ENCODE results near the gene CTTN. TPM values are rescaled to one million over a fixed set of nuclear protein-coding genes. Genes with fewer than 3 reads are reported as not detected.

Gene CTTN
- total and polyA plus RNA-seq, 10 of the 15 experiments (the other 5 are each of a cell fraction or from before 2014, with no cell fraction given): 1.1 to 37.8 (median 11.8) TPM

DNA sequence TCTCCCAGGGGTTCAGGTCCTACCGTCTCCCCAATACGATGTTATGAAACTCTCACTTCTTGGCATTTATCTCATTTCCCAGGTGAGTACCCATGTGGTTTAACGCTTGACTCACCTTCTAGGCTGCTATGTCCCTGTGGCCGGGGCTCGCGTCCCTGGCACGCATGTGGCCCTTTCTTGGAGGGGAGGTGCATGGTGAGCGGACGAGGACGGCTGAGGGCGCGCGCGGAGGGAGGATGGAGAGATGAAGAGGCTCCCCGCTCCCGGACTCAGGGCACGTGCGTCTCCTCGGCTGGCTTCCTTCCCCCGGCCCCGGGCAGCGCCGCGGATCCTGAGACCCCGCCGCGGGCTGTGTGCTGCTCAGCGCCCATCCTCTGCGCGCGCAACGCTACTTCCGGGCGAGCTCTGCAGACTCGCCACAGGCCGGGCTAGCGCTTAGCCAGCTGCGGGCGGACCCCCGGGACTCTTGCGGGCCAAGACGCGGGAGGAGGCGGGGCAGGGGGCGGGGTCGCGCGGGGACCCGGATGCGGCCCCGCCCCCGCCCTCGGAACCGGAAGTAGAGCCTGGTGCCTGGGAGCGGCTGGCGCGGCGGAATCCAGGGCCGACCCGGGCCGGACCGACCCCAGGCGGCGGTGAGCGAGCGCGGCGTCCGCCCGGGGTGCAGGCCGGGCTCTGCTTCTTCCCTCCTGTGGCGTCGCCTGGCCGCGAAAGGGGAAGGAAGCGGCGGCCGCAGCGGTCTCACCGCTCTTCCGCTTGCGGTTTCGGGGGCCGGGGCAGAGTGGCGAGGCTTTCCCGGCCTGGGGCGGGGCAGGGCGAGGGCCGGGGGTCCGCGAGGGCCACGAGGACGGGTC, at the start of gene CTTN (continued):
- TF ChIP-seq, protein P1, sequence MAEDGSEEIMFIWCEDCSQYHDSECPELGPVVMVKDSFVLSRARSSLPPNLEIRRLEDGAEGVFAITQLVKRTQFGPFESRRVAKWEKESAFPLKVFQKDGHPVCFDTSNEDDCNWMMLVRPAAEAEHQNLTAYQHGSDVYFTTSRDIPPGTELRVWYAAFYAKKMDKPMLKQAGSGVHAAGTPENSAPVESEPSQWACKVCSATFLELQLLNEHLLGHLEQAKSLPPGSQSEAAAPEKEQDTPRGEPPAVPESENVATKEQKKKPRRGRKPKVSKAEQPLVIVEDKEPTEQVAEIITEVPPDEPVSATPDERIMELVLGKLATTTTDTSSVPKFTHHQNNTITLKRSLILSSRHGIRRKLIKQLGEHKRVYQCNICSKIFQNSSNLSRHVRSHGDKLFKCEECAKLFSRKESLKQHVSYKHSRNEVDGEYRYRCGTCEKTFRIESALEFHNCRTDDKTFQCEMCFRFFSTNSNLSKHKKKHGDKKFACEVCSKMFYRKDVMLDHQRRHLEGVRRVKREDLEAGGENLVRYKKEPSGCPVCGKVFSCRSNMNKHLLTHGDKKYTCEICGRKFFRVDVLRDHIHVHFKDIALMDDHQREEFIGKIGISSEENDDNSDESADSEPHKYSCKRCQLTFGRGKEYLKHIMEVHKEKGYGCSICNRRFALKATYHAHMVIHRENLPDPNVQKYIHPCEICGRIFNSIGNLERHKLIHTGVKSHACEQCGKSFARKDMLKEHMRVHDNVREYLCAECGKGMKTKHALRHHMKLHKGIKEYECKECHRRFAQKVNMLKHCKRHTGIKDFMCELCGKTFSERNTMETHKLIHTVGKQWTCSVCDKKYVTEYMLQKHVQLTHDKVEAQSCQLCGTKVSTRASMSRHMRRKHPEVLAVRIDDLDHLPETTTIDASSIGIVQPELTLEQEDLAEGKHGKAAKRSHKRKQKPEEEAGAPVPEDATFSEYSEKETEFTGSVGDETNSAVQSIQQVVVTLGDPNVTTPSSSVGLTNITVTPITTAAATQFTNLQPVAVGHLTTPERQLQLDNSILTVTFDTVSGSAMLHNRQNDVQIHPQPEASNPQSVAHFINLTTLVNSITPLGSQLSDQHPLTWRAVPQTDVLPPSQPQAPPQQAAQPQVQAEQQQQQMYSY (CRISPR knock-in tag; IDR thresholded peaks at IDR 0.05): no peak
- TF ChIP-seq FOXK2 (IDR thresholded peaks at IDR 0.05): no peak
- TF ChIP-seq MYC (IDR thresholded peaks at IDR 0.05; ENCODE audit: insufficient read depth, insufficient read length, insufficient replicate concordance, low read length, severe bottlenecking): no peak
- TF ChIP-seq RAD51 (IDR thresholded peaks at IDR 0.05): no peak
- TF ChIP-seq, protein P2, sequence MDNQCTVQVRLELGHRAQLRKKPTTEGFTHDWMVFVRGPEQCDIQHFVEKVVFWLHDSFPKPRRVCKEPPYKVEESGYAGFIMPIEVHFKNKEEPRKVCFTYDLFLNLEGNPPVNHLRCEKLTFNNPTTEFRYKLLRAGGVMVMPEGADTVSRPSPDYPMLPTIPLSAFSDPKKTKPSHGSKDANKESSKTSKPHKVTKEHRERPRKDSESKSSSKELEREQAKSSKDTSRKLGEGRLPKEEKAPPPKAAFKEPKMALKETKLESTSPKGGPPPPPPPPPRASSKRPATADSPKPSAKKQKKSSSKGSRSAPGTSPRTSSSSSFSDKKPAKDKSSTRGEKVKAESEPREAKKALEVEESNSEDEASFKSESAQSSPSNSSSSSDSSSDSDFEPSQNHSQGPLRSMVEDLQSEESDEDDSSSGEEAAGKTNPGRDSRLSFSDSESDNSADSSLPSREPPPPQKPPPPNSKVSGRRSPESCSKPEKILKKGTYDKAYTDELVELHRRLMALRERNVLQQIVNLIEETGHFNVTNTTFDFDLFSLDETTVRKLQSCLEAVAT (IDR thresholded peaks at IDR 0.05): no peak
- TF ChIP-seq SMAD1 (IDR thresholded peaks at IDR 0.05; ENCODE audit: low read depth, partially characterized antibody): no peak
- TF ChIP-seq EGR1 (IDR thresholded peaks at IDR 0.05; ENCODE audit: borderline replicate concordance in 1 of 2, low read depth in 2 of 2, low read length in 2 of 2): peak; percentile 9 to 73
- no peak for TF ChIP-seq POLR2AphosphoS5 (IDR thresholded peaks at IDR 0.05; ENCODE audit: low read length)
- TF ChIP-seq NFXL1 (IDR thresholded peaks at IDR 0.05; ENCODE audit: borderline replicate concordance): no peak
- peak; percentile 96 for TF ChIP-seq LARP7 (IDR thresholded peaks at IDR 0.05)
- no peak for TF ChIP-seq BMI1 (IDR thresholded peaks at IDR 0.05; ENCODE audit: borderline replicate concordance)
- TF ChIP-seq EZH2 (IDR thresholded peaks at IDR 0.05; ENCODE audit: borderline replicate concordance, control insufficient read depth, low read depth, low read length): no peak
- TF ChIP-seq SPI1 (IDR thresholded peaks at IDR 0.05; ENCODE audit: borderline replicate concordance, insufficient read depth, low read depth, low read length): peak; percentile 49; the same call in 1 of the 2 replicates
- peak; percentile 52 for TF ChIP-seq MEF2B (IDR thresholded peaks at IDR 0.05; ENCODE audit: partially characterized antibody, poor library complexity, severe bottlenecking)
- no peak for TF ChIP-seq CBX5 (IDR thresholded peaks at IDR 0.05; ENCODE audit: low read depth)
- TF ChIP-seq, protein P3, sequence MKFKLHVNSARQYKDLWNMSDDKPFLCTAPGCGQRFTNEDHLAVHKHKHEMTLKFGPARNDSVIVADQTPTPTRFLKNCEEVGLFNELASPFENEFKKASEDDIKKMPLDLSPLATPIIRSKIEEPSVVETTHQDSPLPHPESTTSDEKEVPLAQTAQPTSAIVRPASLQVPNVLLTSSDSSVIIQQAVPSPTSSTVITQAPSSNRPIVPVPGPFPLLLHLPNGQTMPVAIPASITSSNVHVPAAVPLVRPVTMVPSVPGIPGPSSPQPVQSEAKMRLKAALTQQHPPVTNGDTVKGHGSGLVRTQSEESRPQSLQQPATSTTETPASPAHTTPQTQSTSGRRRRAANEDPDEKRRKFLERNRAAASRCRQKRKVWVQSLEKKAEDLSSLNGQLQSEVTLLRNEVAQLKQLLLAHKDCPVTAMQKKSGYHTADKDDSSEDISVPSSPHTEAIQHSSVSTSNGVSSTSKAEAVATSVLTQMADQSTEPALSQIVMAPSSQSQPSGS (IDR thresholded peaks at IDR 0.05; ENCODE audit: low read length): no peak
- no peak for TF ChIP-seq SREBF1 (IDR thresholded peaks at IDR 0.05; ENCODE audit: low read length)
- peak; percentile 78 for TF ChIP-seq NR2F1 (conservative IDR thresholded peaks at IDR 0.05)
- no peak for TF ChIP-seq PAX8 (IDR thresholded peaks at IDR 0.05)
- TF ChIP-seq, protein P4, sequence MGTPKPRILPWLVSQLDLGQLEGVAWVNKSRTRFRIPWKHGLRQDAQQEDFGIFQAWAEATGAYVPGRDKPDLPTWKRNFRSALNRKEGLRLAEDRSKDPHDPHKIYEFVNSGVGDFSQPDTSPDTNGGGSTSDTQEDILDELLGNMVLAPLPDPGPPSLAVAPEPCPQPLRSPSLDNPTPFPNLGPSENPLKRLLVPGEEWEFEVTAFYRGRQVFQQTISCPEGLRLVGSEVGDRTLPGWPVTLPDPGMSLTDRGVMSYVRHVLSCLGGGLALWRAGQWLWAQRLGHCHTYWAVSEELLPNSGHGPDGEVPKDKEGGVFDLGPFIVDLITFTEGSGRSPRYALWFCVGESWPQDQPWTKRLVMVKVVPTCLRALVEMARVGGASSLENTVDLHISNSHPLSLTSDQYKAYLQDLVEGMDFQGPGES (IDR thresholded peaks at IDR 0.05): no peak
- TF ChIP-seq RB1 (IDR thresholded peaks at IDR 0.05; ENCODE audit: borderline replicate concordance): 0 out of 2 replicates have a peak, but pooled peaks have one; percentile 14
